Left ventricle myocardium inferior (tissue), 1 donor: ENCODE results near the gene DCLRE1A. TPM values are rescaled to one million over a fixed set of nuclear protein-coding genes. Genes with fewer than 3 reads are reported as not detected.

ENCODE experiments used
- DNase-seq: peaks from one replicate; pipeline ENCODE4 v3.0.0-alpha.2; 2020
- H3K27ac ChIP-seq: fragments of 200-600 bp; replicated peaks from 2 replicates; pipeline ENCODE4 v1.8.0; 2021
- H3K27me3 ChIP-seq: fragments of 200-600 bp; 2 replicates; pipeline ENCODE4 v1.8.0; 2021; ENCODE audit warnings: low read depth
- H3K36me3 ChIP-seq: fragments of 200-600 bp; 2 replicates; pipeline ENCODE4 v1.8.0; 2021
- H3K4me1 ChIP-seq: fragments of 200-600 bp; 2 replicates; pipeline ENCODE4 v1.8.0; 2021
- H3K4me3 ChIP-seq: fragments of 200-600 bp; 2 replicates; pipeline ENCODE4 v1.8.0; 2021; ENCODE audit warnings: mild to moderate bottlenecking, moderate library complexity
- H3K9me3 ChIP-seq: fragments of 200-600 bp; replicated peaks from 2 replicates; pipeline ENCODE4 v1.8.0; 2021
- intact Hi-C: fragments of 100-400 bp; cut with micrococcal nuclease; formaldehyde crosslinking; loops from one replicate; pipeline ENCODE4 v1.11.0; 2022
- total RNA-seq: library from RNA; stranded (reverse); fragmentation: NEBNext Ultra II Directional; extraction: Animal tissue kit (Norgen Biotek cat#: 25700); gene quantifications from one replicate; pipeline ENCODE4 v1.2.1, GENCODE V29; 2021
- TF ChIP-seq, protein P1 (sequence below): fragments of 200-600 bp; IDR thresholded peaks from 2 replicates; pipeline ENCODE4 v1.8.0; 2021; ENCODE audit warnings: antibody characterized with exemption, mild to moderate bottlenecking, borderline replicate concordance
- donor health status: DM: no; HTN: yes; CAD: no; lungs with severe emphysema.

DCLRE1A gene
- total RNA-seq, 1 donor from 2014 or later, result 5.1 TPM

DNA sequence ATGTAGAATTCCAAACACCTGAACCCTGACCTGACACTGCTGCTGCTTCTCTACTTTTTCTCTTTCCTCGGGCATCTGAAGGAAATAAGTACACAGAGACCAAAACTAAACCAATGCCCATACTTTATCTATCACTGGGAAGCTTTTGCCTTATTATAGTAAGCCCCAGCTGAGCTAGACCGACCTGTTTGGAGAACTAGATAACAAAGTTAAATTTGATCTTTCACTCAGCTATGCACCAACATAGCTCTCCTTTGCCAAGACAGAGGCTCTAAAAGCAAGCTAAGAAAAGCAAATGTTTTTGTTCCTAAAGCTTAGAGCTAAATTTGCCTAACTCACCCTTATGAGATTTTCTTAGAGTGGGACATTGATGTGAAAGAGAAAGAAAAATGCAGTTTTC lies 39.7 kb upstream of the DCLRE1A start:
- H3K36me3 ChIP-seq, result peaks cover 19% of the 10 kb centered on the region
- no peak for DNase-seq
- TF ChIP-seq, protein P1, sequence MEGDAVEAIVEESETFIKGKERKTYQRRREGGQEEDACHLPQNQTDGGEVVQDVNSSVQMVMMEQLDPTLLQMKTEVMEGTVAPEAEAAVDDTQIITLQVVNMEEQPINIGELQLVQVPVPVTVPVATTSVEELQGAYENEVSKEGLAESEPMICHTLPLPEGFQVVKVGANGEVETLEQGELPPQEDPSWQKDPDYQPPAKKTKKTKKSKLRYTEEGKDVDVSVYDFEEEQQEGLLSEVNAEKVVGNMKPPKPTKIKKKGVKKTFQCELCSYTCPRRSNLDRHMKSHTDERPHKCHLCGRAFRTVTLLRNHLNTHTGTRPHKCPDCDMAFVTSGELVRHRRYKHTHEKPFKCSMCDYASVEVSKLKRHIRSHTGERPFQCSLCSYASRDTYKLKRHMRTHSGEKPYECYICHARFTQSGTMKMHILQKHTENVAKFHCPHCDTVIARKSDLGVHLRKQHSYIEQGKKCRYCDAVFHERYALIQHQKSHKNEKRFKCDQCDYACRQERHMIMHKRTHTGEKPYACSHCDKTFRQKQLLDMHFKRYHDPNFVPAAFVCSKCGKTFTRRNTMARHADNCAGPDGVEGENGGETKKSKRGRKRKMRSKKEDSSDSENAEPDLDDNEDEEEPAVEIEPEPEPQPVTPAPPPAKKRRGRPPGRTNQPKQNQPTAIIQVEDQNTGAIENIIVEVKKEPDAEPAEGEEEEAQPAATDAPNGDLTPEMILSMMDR, result no peak
- intact Hi-C loops, result no loop called here
- H3K4me3 ChIP-seq, result peak overlapping the region; percentile 4
- H3K27me3 ChIP-seq, result no peaks in the 10 kb centered on the region
- peaks cover 72% of the 10 kb centered on the region for H3K4me1 ChIP-seq
- H3K9me3 ChIP-seq, result no peaks in the 10 kb centered on the region
- H3K27ac ChIP-seq, result peak overlapping the region; percentile 65

DNA sequence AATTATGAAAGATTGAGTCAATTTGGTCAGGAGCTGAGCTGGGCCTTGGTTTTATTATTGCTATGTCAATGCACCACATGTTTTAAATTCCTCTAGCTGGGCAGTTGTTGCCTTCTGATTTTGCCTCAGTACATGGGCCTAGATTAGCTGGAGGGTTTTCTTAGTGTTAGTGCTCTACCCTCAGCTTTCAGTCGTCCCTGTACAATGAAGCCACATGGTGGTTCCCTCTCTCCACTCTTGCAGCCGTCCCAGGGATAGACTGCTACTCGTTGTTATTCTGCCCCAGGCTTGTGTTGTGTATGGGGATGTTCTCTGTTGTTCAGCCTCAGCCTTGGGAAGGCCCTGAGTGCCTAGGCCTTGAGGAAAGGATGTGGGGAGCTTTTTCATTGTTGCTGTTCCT lies 37.6 kb upstream of the DCLRE1A start:
- Histone ChIP-seq H3K4me3 (no peak overlapping the region), H3K9me3 (no peaks in the 10 kb centered on the region), H3K27me3 (no peaks in the 10 kb centered on the region), H3K4me1 (peaks cover 58% of the 10 kb centered on the region), H3K27ac (peak overlapping the region; percentile 65), H3K36me3 (peaks cover 36% of the 10 kb centered on the region)
- TF ChIP-seq, protein P1, result peak; percentile 39
- no peak for DNase-seq
- intact Hi-C loops, result no loop called here

DNA sequence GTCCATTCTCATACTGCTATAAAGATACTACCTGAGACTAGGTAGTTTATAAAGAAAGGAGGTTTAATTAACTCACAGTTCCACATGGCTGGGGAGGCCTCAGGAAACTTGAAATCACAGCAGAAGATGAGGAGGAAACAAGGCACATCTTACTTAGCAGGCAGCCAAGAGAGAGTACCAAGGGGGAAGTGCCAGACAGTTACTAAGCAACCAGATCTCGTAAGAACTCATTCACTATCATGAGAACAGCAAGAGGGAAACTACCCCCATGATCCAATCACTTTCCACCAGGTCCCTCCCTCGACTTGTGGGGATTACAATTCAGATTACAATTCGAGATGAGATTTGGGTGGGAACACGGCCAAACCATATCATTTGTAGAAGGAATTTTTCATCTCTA lies 36.9 kb upstream of the DCLRE1A start:
- peaks cover 43% of the 10 kb centered on the region for H3K36me3 ChIP-seq
- intact Hi-C loops, result no loop called here
- H3K9me3 ChIP-seq, result no peaks in the 10 kb centered on the region
- no peak overlapping the region for H3K4me3 ChIP-seq
- H3K27ac ChIP-seq, result peak overlapping the region; percentile 65
- H3K27me3 ChIP-seq, result no peaks in the 10 kb centered on the region
- H3K4me1 ChIP-seq, result peaks cover 58% of the 10 kb centered on the region
- TF ChIP-seq, protein P1, result no peak
- no peak for DNase-seq

DNA sequence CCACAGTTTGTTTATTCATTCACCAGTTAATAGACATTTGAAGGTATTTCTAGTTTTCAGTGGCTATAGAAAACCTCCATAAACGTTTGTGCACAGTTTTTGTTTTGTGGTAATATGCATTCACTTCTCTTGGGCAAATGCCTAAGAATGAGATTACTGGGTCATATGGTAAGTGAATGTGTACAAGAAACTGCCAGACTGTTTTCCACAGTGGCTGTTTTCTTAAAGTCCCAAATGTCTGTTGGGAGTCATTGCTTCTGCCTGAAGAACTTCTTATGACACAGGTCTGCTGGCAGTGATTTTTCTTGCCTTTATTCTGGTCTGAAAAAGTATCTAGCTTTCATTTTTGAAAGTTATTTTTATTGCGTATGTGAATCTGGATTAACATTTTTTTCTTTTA lies 36.0 kb upstream of the DCLRE1A start:
- H3K36me3 ChIP-seq, result peaks cover 51% of the 10 kb centered on the region
- H3K27ac ChIP-seq, result peak overlapping the region; percentile 65
- H3K27me3 ChIP-seq, result no peaks in the 10 kb centered on the region
- peaks cover 54% of the 10 kb centered on the region for H3K4me1 ChIP-seq
- TF ChIP-seq, protein P1, result no peak
- intact Hi-C loops, result no loop called here
- no peak for DNase-seq
- no peak overlapping the region for H3K4me3 ChIP-seq
- no peaks in the 10 kb centered on the region for H3K9me3 ChIP-seq

DNA sequence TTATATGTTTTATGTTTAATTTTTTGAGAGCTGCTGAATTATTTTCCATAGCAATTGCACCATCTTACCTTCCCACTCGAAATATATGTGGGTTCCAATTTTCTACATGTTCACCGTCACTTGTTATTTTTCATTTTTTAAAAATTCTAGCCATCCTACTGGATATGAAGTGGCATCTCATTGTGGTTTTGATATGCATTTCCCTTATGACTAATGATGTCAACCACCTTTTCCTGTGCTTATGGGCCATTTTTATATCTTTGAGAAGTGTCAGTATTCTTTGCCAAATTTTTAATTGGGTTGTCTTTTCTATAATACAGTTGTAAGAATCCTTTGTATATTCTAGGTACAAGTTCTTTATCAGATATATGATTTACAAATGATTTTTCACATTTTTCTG lies 28.4 kb upstream of the DCLRE1A start:
- Histone ChIP-seq H3K4me3 (no peak overlapping the region), H3K27ac (no peak overlapping the region), H3K9me3 (no peaks in the 10 kb centered on the region), H3K27me3 (no peaks in the 10 kb centered on the region), H3K36me3 (peaks cover 76% of the 10 kb centered on the region), H3K4me1 (peaks cover 7% of the 10 kb centered on the region)
- intact Hi-C loops, result no loop called here
- TF ChIP-seq, protein P1, result no peak
- DNase-seq, result no peak

DNA sequence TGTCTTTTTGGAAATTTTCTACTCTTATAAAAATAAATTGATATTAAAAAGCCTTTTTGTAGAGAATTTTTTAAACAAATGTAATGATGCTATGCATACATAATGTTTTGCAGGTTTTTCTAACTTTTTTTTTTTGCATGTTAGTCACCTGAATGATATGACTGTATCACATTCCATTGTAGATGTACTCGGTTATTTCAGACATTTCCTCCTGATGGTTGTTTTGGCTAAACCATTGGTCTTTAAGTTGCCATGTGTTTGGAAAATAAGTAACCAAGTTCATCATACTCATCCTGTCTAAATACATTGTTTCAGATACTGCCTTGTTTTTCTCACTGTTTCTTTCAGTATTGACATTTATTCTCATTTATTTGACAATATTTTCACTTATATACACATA lies 26.4 kb upstream of the DCLRE1A start:
- TF ChIP-seq, protein P1, result no peak
- no peak overlapping the region for H3K4me3 ChIP-seq
- no peaks in the 10 kb centered on the region for H3K9me3 ChIP-seq
- H3K36me3 ChIP-seq, result peaks cover 68% of the 10 kb centered on the region
- intact Hi-C loops, result no loop called here
- H3K27me3 ChIP-seq, result no peaks in the 10 kb centered on the region
- peaks cover 26% of the 10 kb centered on the region for H3K4me1 ChIP-seq
- DNase-seq, result no peak
- no peak overlapping the region for H3K27ac ChIP-seq
